K562 (cell line): ENCODE data around the gene RIN3.

Experiments
- EZH2 ChIP-seq: IDR thresholded peaks from 2 replicates; pipeline ENCODE4 v1.6.1; 2012; ENCODE audit warnings: low read depth, mild to moderate bottlenecking, inconsistent platforms, low read length, borderline replicate concordance
- GTF2F1 ChIP-seq: IDR thresholded peaks from 2 replicates; pipeline ENCODE4 v1.6.1; 2011; ENCODE audit warnings: low read depth, low read length, improper control_type of control experiment
- KDM4B ChIP-seq, 2 experiments: fragments of 450-650 bp in 1 of 2; sonication (generic) in 1 of 2; IDR thresholded peaks; 2 replicates each; pipeline ENCODE4 v1.6.1; 2016 to 2017; ENCODE audit warnings: borderline replicate concordance in 2 of 2, antibody characterized with exemption in 1 of 2, low read depth in 1 of 2, mild to moderate bottlenecking in 1 of 2
- L3MBTL2 ChIP-seq: fragments of 450-650 bp; IDR thresholded peaks from 2 replicates; pipeline ENCODE4 v1.6.1; 2016; ENCODE audit warnings: mild to moderate bottlenecking, moderate library complexity
- NFIC ChIP-seq: fragments of 450-650 bp; IDR thresholded peaks from 2 replicates; pipeline ENCODE4 v1.6.1; 2017; ENCODE audit warnings: mild to moderate bottlenecking, inconsistent platforms
- POLR2AphosphoS2 ChIP-seq: IDR thresholded peaks from 2 replicates; pipeline ENCODE4 v1.6.1; 2012; ENCODE audit warnings: low read length, improper control_type of control experiment
- SRSF9 ChIP-seq: fragments of 200-400 bp; formaldehyde crosslinking; IDR thresholded peaks from 2 replicates; pipeline ENCODE4 v1.6.1; 2017; ENCODE audit warnings: low read depth, low read length, borderline replicate concordance
- TBP ChIP-seq: optimal IDR thresholded peaks from 2 replicates; pipeline ENCODE3; 2011; ENCODE audit warnings: low read depth, low read length, improper control_type of control experiment
- USF2 ChIP-seq: sonication (generic); formaldehyde crosslinking; IDR thresholded peaks from 2 replicates; pipeline ENCODE4 v1.5.0; 2020; ENCODE audit warnings: missing genetic modification reagents
- ZC3H11A ChIP-seq: IDR thresholded peaks from 2 replicates; pipeline ENCODE4 v1.6.1; 2012; ENCODE audit warnings: low read depth, low read length, improper control_type of control experiment
- ZFP36 ChIP-seq: fragments of 150-350 bp; IDR thresholded peaks from 2 replicates; pipeline ENCODE4 v1.6.1; 2018; ENCODE audit warnings: low read length, low read depth; ENCODE audit not compliant: partially characterized antibody
- ZNF133 ChIP-seq: fragments of 250-450 bp; sonication (Bioruptor Pico); IDR thresholded peaks from 2 replicates; pipeline ENCODE4 v1.4.0; 2020; ENCODE audit warnings: mild to moderate bottlenecking
- ZNF589 ChIP-seq: fragments of 200-800 bp; sonication (Bioruptor generic); IDR thresholded peaks from 2 replicates; pipeline ENCODE4 v1.6.1; 2016; ENCODE audit warnings: low read depth, missing genetic modification characterization, missing compliant biosample characterization

GRCh38 chr14:92737619-92738188 is 224.1 kb downstream of the RIN3 start:
- no peak for TF ChIP-seq USF2 (CRISPR knock-in tag)
- no peak for TF ChIP-seq ZFP36
- TF ChIP-seq ZNF133 (CRISPR knock-in tag) = no peak
- no peak for TF ChIP-seq KDM4B (IDR thresholded peaks at IDR 0.05; ENCODE audit: borderline replicate concordance in 2 of 2, low read depth in 1 of 2)
- TF ChIP-seq L3MBTL2 = no peak
- no peak for TF ChIP-seq EZH2
- TF ChIP-seq SRSF9 = no peak
- TF ChIP-seq GTF2F1 = no peak
- no peak for TF ChIP-seq POLR2AphosphoS2
- TF ChIP-seq ZNF589 (CRISPR knock-in tag) = no peak
- no peak for TF ChIP-seq TBP
- TF ChIP-seq NFIC = no peak
- no peak for TF ChIP-seq ZC3H11A
